H9 (cell line): Measurements from ENCODE around the gene CYP2C18. TPM values are rescaled to one million over a fixed set of nuclear protein-coding genes. Genes with fewer than 3 reads are reported as not detected.
"Not testable (repeated sequence)": the region's sequence is repeated elsewhere in the genome, so short reads cannot be mapped to it uniquely, and the experiment has no call there.

Experiments
- DNase-seq: peaks from one replicate; pipeline ENCODE4 v3.0.0-alpha.2; 2017
- H2AFZ ChIP-seq: one replicate; pipeline ENCODE4 v1.6.1; 2013; ENCODE audit warnings: mild to moderate bottlenecking, low read length, control low read depth, moderate library complexity
- H2AK5ac ChIP-seq: 2 replicates; pipeline ENCODE4 v1.6.1; 2013; ENCODE audit warnings: low read length, control low read depth, mixed read lengths; ENCODE audit not compliant: insufficient read length
- H2BK120ac ChIP-seq: one replicate; pipeline ENCODE4 v1.6.1; 2013; ENCODE audit warnings: low read depth, mild to moderate bottlenecking, low read length, control low read depth, inconsistent platforms; ENCODE audit not compliant: poor library complexity, severe bottlenecking
- H2BK12ac ChIP-seq: 2 replicates; pipeline ENCODE4 v1.6.1; 2013; ENCODE audit warnings: low read length, control low read depth, mixed read lengths, low read depth; ENCODE audit not compliant: insufficient read length
- H2BK15ac ChIP-seq: 2 replicates; pipeline ENCODE4 v1.6.1; 2013; ENCODE audit warnings: low read depth, low read length, control low read depth
- H2BK20ac ChIP-seq: one replicate; pipeline ENCODE4 v1.6.1; 2013; ENCODE audit warnings: low read depth, mild to moderate bottlenecking, low read length, control low read depth, inconsistent platforms; ENCODE audit not compliant: poor library complexity, severe bottlenecking
- H2BK5ac ChIP-seq: 2 replicates; pipeline ENCODE4 v1.6.1; 2013; ENCODE audit warnings: low read length, control low read depth, mixed read lengths; ENCODE audit not compliant: insufficient read length
- H3K14ac ChIP-seq: 2 replicates; pipeline ENCODE4 v1.6.1; 2013; ENCODE audit warnings: low read length, control low read depth; ENCODE audit not compliant: insufficient read depth
- H3K18ac ChIP-seq: 2 replicates; pipeline ENCODE4 v1.6.1; 2013; ENCODE audit warnings: low read depth, mild to moderate bottlenecking, mixed read lengths, low read length, control low read depth; ENCODE audit not compliant: insufficient read length
- H3K23ac ChIP-seq: 2 replicates; pipeline ENCODE4 v1.6.1; 2013; ENCODE audit warnings: low read length, control low read depth, mixed read lengths, low read depth; ENCODE audit not compliant: insufficient read length
- H3K23me2 ChIP-seq: 2 replicates; pipeline ENCODE4 v1.6.1; 2013; ENCODE audit warnings: low read depth, mild to moderate bottlenecking, mixed read lengths, low read length, control low read depth; ENCODE audit not compliant: insufficient read length, poor library complexity, severe bottlenecking
- H3K27ac ChIP-seq: 2 replicates; pipeline ENCODE4 v1.5.1; 2013; ENCODE audit warnings: low read length, control low read depth, mixed read lengths, low read depth; ENCODE audit not compliant: insufficient read length
- H3K27me3 ChIP-seq: 2 replicates; pipeline ENCODE4 v1.6.1; 2013; ENCODE audit warnings: low read length, control low read depth, inconsistent platforms; ENCODE audit not compliant: insufficient read depth
- H3K4ac ChIP-seq: 2 replicates; pipeline ENCODE4 v1.6.1; 2013; ENCODE audit warnings: low read depth, mild to moderate bottlenecking, control low read depth, inconsistent platforms, low read length, moderate library complexity
- H3K4me1 ChIP-seq: 2 replicates; pipeline ENCODE4 v1.6.1; 2013; ENCODE audit warnings: low read length, control low read depth, inconsistent platforms; ENCODE audit not compliant: insufficient read depth
- H3K4me2 ChIP-seq: 2 replicates; pipeline ENCODE4 v1.6.1; 2013; ENCODE audit warnings: low read length, control low read depth, mixed read lengths; ENCODE audit not compliant: insufficient read length, insufficient read depth
- H3K56ac ChIP-seq: 2 replicates; pipeline ENCODE4 v1.6.1; 2013; ENCODE audit warnings: low read depth, mild to moderate bottlenecking, mixed read lengths, low read length, control low read depth; ENCODE audit not compliant: insufficient read length
- H3K79me1 ChIP-seq: 2 replicates; pipeline ENCODE4 v1.6.1; 2013; ENCODE audit warnings: low read depth, mild to moderate bottlenecking, moderate library complexity, low read length, control low read depth, inconsistent platforms; ENCODE audit not compliant: insufficient read depth, poor library complexity, severe bottlenecking
- H3K79me2 ChIP-seq: 2 replicates; pipeline ENCODE4 v1.6.1; 2013; ENCODE audit warnings: low read length, control low read depth, inconsistent platforms; ENCODE audit not compliant: insufficient read depth
- H3K9ac ChIP-seq: 2 replicates; pipeline ENCODE4 v1.6.1; 2013; ENCODE audit warnings: low read length, control low read depth, mixed read lengths; ENCODE audit not compliant: insufficient read length; ENCODE audit errors: extremely low read depth
- H3K9me3 ChIP-seq: one replicate; pipeline ENCODE4 v1.6.1; 2013; ENCODE audit warnings: low read depth, low read length, inconsistent platforms; ENCODE audit not compliant: control insufficient read depth
- H3T11ph ChIP-seq: one replicate; pipeline ENCODE4 v1.6.1; 2013; ENCODE audit warnings: mild to moderate bottlenecking, low read length, control low read depth, inconsistent platforms
- H4K20me1 ChIP-seq: one replicate; pipeline ENCODE4 v1.6.1; 2013; ENCODE audit not compliant: control insufficient read depth, insufficient read length, insufficient read depth
- H4K5ac ChIP-seq: 2 replicates; pipeline ENCODE4 v1.6.1; 2013; ENCODE audit warnings: low read depth, mild to moderate bottlenecking, mixed read lengths, low read length, control low read depth; ENCODE audit not compliant: insufficient read length
- H4K8ac ChIP-seq: replicated peaks from 2 replicates; pipeline ENCODE4 v1.6.1; 2013; ENCODE audit warnings: low read length, control low read depth, mixed read lengths, low read depth; ENCODE audit not compliant: insufficient read length
- H4K91ac ChIP-seq: 2 replicates; pipeline ENCODE4 v1.6.1; 2013; ENCODE audit warnings: low read depth, mild to moderate bottlenecking, moderate library complexity, mixed read lengths, low read length, control low read depth; ENCODE audit not compliant: insufficient read length
- H3K27ac Mint-ChIP-seq, 3 experiments: 2 replicates in 2 of 3; 3 replicates in 1 of 3; pipeline ENCODE4 v1.8.0; 2020 to 2021; ENCODE audit warnings: mixed read lengths in 3 of 3, mild to moderate bottlenecking in 1 of 3, moderate library complexity in 1 of 3
- H3K27me3 Mint-ChIP-seq: 2 replicates; pipeline ENCODE4 v1.8.0; 2021; ENCODE audit warnings: low read depth, mild to moderate bottlenecking, moderate library complexity, mixed read lengths
- H3K36me3 Mint-ChIP-seq, 3 experiments: 2 replicates in 2 of 3; 3 replicates in 1 of 3; pipeline ENCODE4 v1.8.0; 2020 to 2021; ENCODE audit warnings: low read depth in 3 of 3, mixed read lengths in 3 of 3; ENCODE audit not compliant: insufficient read depth in 1 of 3
- H3K4me1 Mint-ChIP-seq, 2 experiments: 2 replicates each; pipeline ENCODE4 v1.8.0; 2020; ENCODE audit warnings: mixed read lengths in 2 of 2
- H3K4me3 Mint-ChIP-seq, 2 experiments: 2 replicates in 1 of 2; 3 replicates in 1 of 2; pipeline ENCODE4 v1.8.0; 2020 to 2021; ENCODE audit warnings: mild to moderate bottlenecking in 2 of 2, mixed read lengths in 2 of 2, moderate library complexity in 1 of 2
- H3K9me3 Mint-ChIP-seq, 2 experiments: 2 replicates in 1 of 2; 3 replicates in 1 of 2; pipeline ENCODE4 v1.8.0; 2020; ENCODE audit warnings: mild to moderate bottlenecking in 2 of 2, mixed read lengths in 2 of 2, moderate library complexity in 1 of 2
- CTCF ChIP-seq: fragments of 200-600 bp; sonication (generic); conservative IDR thresholded peaks from 3 replicates; pipeline ENCODE4 v1.8.0; 2021; ENCODE audit warnings: antibody characterized with exemption, mild to moderate bottlenecking
- WGBS: extraction: QIAGEN DNeasy Blood & Tissue Kit; methylation state at CpG from one replicate; pipeline ENCODE4 v1.1.7; 2013; ENCODE audit warnings: missing lambda C conversion rate, low lambda C conversion rate, mixed read lengths; ENCODE audit not compliant: insufficient read length; ENCODE audit errors: extremely low coverage; 5-methylcytosine and 5-hydroxymethylcytosine counted together
- long read RNA-seq: library from polyadenylated mRNA; unstranded; transcript quantifications from one replicate; pipeline ENCODE4 v2.0.0, GENCODE V29; 2020
- total RNA-seq: library from RNA; stranded (reverse); gene quantifications from 2 replicates; pipeline ENCODE4 v1.2.1, GENCODE V29; 2021

CYP2C18 gene
- 0.09 TPM in 1 of 2 replicates, not detected in the other for total RNA-seq
- long read RNA-seq, result 0 reads

- Histone ChIP-seq H3K4me1 (no peaks in the 10 kb centered on the region), H3K27me3 (no peaks in the 10 kb centered on the region), H4K5ac (no peak within 1 kb of the TSS), H3T11ph (no peak within 1 kb of the TSS), H3K14ac (no peak within 1 kb of the TSS), H2BK12ac (no peak within 1 kb of the TSS), H3K79me1 (no peaks in the 10 kb centered on the region), H4K8ac (no peak within 1 kb of the TSS), H2AFZ (no peak within 1 kb of the TSS), H2BK120ac (no peak within 1 kb of the TSS), H2BK20ac (no peak within 1 kb of the TSS), H2BK5ac (no peak within 1 kb of the TSS), H4K91ac (no peak within 1 kb of the TSS), H3K18ac (no peak within 1 kb of the TSS), H3K23me2 (no peaks in the 10 kb centered on the region), H3K4me2 (no peak within 1 kb of the TSS), H3K23ac (no peak within 1 kb of the TSS), H3K4ac (no peak within 1 kb of the TSS), H4K20me1 (no peaks in the 10 kb centered on the region), H3K27ac (no peak within 1 kb of the TSS), H2AK5ac (no peak within 1 kb of the TSS), H3K9ac (no peak within 1 kb of the TSS), H2BK15ac (no peak within 1 kb of the TSS), H3K56ac (no peak within 1 kb of the TSS), H3K9me3 (no peaks in the 10 kb centered on the region), H3K79me2 (no peaks in the 10 kb centered on the region)
- Mint-ChIP-seq H3K27me3 (no peaks in the 10 kb centered on the region), H3K27ac (peak within 1 kb of the TSS in 2 of 3 experiments; percentile 74 to 81; a peak in 4 of 7 replicates), H3K9me3 (peaks cover 7% of the 10 kb centered on the region in 2 experiments; a peak in 2 of 5 replicates), H3K36me3 (no peaks in the 10 kb centered on the region; a peak in 1 of 7 replicates), H3K4me3 (no peak within 1 kb of the TSS), H3K4me1 (peaks cover 7 to 10% of the 10 kb centered on the region in 2 experiments; a peak in 3 of 4 replicates)
- no peak for TF ChIP-seq CTCF
- no CpG with 5 or more reads among the region's 10 CpGs for WGBS
- no peak for DNase-seq
Measured at GRCh38 chr10:94683214-94684054, at the start of gene CYP2C18. TSS of gene CYP2C18 (plus strand) at chr10:94683729. CDS start at chr10:94683820, 91 bp downstream.

- no CpG with 5 or more reads among the region's 4 CpGs for WGBS
- not testable (repeated sequence) for DNase-seq, H3K27ac Mint-ChIP-seq, H3K27ac ChIP-seq, H4K5ac ChIP-seq, H3K79me1 ChIP-seq, H4K91ac ChIP-seq, H2BK20ac ChIP-seq, H2BK5ac ChIP-seq, H4K8ac ChIP-seq, H3K4me2 ChIP-seq, H2AK5ac ChIP-seq, H2AFZ ChIP-seq, H2BK15ac ChIP-seq, H3T11ph ChIP-seq, H3K4me3 Mint-ChIP-seq, H3K56ac ChIP-seq, H3K23me2 ChIP-seq, H3K23ac ChIP-seq, H3K79me2 ChIP-seq, H3K4me1 ChIP-seq, H3K18ac ChIP-seq, H3K4me1 Mint-ChIP-seq, H4K20me1 ChIP-seq, H2BK120ac ChIP-seq, H3K27me3 Mint-ChIP-seq, H3K14ac ChIP-seq, H3K4ac ChIP-seq, H3K9ac ChIP-seq, H2BK12ac ChIP-seq, H3K27me3 ChIP-seq, H3K9me3 ChIP-seq
- H3K9me3 Mint-ChIP-seq, result peaks cover 40 to 45% of the 10 kb centered on the region in 2 experiments
- H3K36me3 Mint-ChIP-seq, result peaks cover 36 to 45% (median 41%) of the 10 kb centered on the region in 3 experiments
Measured at GRCh38 chr10:94638097-94638496, 45.4 kb upstream of the CYP2C18 start.
